SK-N-SH (cell line): ENCODE measurements around the gene FGD3. TPM values are rescaled to one million over a fixed set of nuclear protein-coding genes. Genes with fewer than 3 reads are reported as not detected.

Experiments
- CTCF ChIA-PET: fragments of 300-600, 350-600 bp; formaldehyde crosslinking; extraction: SDS; loops from one replicate; lab custom pipeline; 2021; lab: Yijun Ruan, JAX
- POLR2A ChIA-PET: fragments of 350-600 bp; sonication (Branson Sonifier 250); formaldehyde crosslinking; extraction: SDS; loops from one replicate; lab custom pipeline; 2020; ENCODE audit warnings: antibody characterized with exemption, inconsistent platforms; lab: Yijun Ruan, JAX
- DNase-seq: peaks from one replicate; pipeline ENCODE4 v3.0.0; 2012
- H2AFZ ChIP-seq: fragments of 200-600 bp; sonication (generic); 2 replicates; pipeline ENCODE4 v1.8.1; 2016; ENCODE audit warnings: antibody characterized with exemption, mild to moderate bottlenecking, low read depth
- H3F3A ChIP-seq: fragments of 200-600 bp; sonication (generic); replicated peaks from 2 replicates; pipeline ENCODE3; 2016; ENCODE audit warnings: antibody characterized with exemption, mild to moderate bottlenecking; ENCODE audit not compliant: insufficient read depth
- H3K27ac ChIP-seq, 2 experiments: fragments of 200-500 bp in 1 of 2; fragments of 200-600 bp in 1 of 2; sonication (Bioruptor generic) in 1 of 2; sonication (generic), shearing (Covaris generic) in 1 of 2; 2 replicates each; pipeline versions ENCODE4 v1.5.1 to v1.6.1; 2014 to 2016; ENCODE audit warnings: low read depth in 2 of 2, inconsistent platforms in 1 of 2, low read length in 1 of 2, mild to moderate bottlenecking in 1 of 2, mixed read lengths in 1 of 2
- H3K27me3 ChIP-seq: fragments of 200-600 bp; sonication (generic), shearing (Covaris generic); 2 replicates; pipeline ENCODE4 v1.6.1; 2016; ENCODE audit warnings: mixed run types; ENCODE audit not compliant: insufficient read depth
- H3K36me3 ChIP-seq, 2 experiments: fragments of 200-500 bp in 1 of 2; fragments of 200-600 bp in 1 of 2; sonication (Bioruptor generic) in 1 of 2; sonication (generic) in 1 of 2; replicated peaks in 1 of 2; 2 replicates each; pipeline versions ENCODE3 to v1.5.1; 2014 to 2016; ENCODE audit warnings: low read length in 1 of 2, mild to moderate bottlenecking in 1 of 2; ENCODE audit not compliant: insufficient read depth in 2 of 2, control insufficient read depth in 1 of 2
- H3K4me1 ChIP-seq, 2 experiments: fragments of 200-500 bp in 1 of 2; fragments of 200-600 bp in 1 of 2; sonication (Bioruptor generic) in 1 of 2; sonication (generic), shearing (Covaris generic) in 1 of 2; 2 replicates each; pipeline versions ENCODE4 v1.5.1 to v1.6.1; 2014 to 2016; ENCODE audit warnings: low read depth in 1 of 2, low read length in 1 of 2, mixed run types in 1 of 2; ENCODE audit not compliant: insufficient read depth in 2 of 2, control insufficient read depth in 1 of 2
- H3K4me2 ChIP-seq: fragments of 200-600 bp; sonication (generic), shearing (Covaris generic); 2 replicates; pipeline ENCODE4 v1.6.1; 2017; ENCODE audit warnings: mixed run types
- H3K4me3 ChIP-seq, 2 experiments: fragments of 200-500 bp in 1 of 2; fragments of 200-600 bp in 1 of 2; sonication (Bioruptor generic) in 1 of 2; sonication (generic), shearing (Covaris generic) in 1 of 2; 2 replicates each; pipeline versions ENCODE4 v1.5.1 to v1.8.1; 2014 to 2016; ENCODE audit warnings: low read depth in 2 of 2, inconsistent platforms in 1 of 2, low read length in 1 of 2, mild to moderate bottlenecking in 1 of 2, mixed read lengths in 1 of 2, moderate library complexity in 1 of 2
- H3K79me2 ChIP-seq: fragments of 200-600 bp; sonication (generic); 2 replicates; pipeline ENCODE4 v1.8.1; 2017; ENCODE audit warnings: mild to moderate bottlenecking; ENCODE audit not compliant: insufficient read depth
- H3K9ac ChIP-seq: fragments of 200-600 bp; sonication (generic); 2 replicates; pipeline ENCODE4 v1.6.1; 2017; ENCODE audit warnings: mixed run types
- H3K9me2 ChIP-seq: fragments of 200-600 bp; sonication (generic); 2 replicates; pipeline ENCODE4 v1.6.1; 2017; ENCODE audit warnings: mixed run types
- H3K9me3 ChIP-seq: fragments of 200-600 bp; sonication (generic); 2 replicates; pipeline ENCODE4 v1.6.1; 2017; ENCODE audit warnings: mixed run types, mild to moderate bottlenecking, moderate library complexity
- H4K20me1 ChIP-seq: fragments of 200-600 bp; sonication (generic); 2 replicates; pipeline ENCODE4 v1.6.1; 2017; ENCODE audit warnings: mild to moderate bottlenecking, mixed run types; ENCODE audit not compliant: insufficient read depth
- EP300 ChIP-seq, 2 experiments: IDR thresholded peaks; 2 replicates each; pipeline versions ENCODE4 v1.4.0 to v1.6.1; 2012; ENCODE audit warnings: borderline replicate concordance in 1 of 2, low read depth in 1 of 2, low read length in 1 of 2
- FOSL2 ChIP-seq: IDR thresholded peaks from 2 replicates; pipeline ENCODE4 v1.4.0; 2012; ENCODE audit warnings: low read depth, mild to moderate bottlenecking, moderate library complexity, borderline replicate concordance
- GABPA ChIP-seq: IDR thresholded peaks from 2 replicates; pipeline ENCODE4 v1.4.0; 2012; ENCODE audit warnings: low read depth, mild to moderate bottlenecking
- MXI1 ChIP-seq: IDR thresholded peaks from 2 replicates; pipeline ENCODE4 v1.6.1; 2012; ENCODE audit warnings: mild to moderate bottlenecking, low read depth, low read length, improper control_type of control experiment
- TAF1 ChIP-seq: IDR thresholded peaks from 2 replicates; pipeline ENCODE4 v1.6.1; 2012; ENCODE audit warnings: low read depth, mild to moderate bottlenecking, low read length, moderate library complexity, borderline replicate concordance
- TCF12 ChIP-seq: IDR thresholded peaks from 2 replicates; pipeline ENCODE4 v1.4.0; 2012
- TEAD4 ChIP-seq: IDR thresholded peaks from 2 replicates; pipeline ENCODE4 v1.4.0; 2012; ENCODE audit warnings: mild to moderate bottlenecking, borderline replicate concordance; ENCODE audit not compliant: insufficient read depth
- WGBS: methylation state at CpG from one replicate; pipeline ENCODE4 v1.1.6; 2017; ENCODE audit warnings: low lambda C conversion rate; 5-methylcytosine and 5-hydroxymethylcytosine counted together
- polyA plus RNA-seq, 3 experiments: library from polyadenylated mRNA; depleted of rRNA; stranded (reverse); fragments of >200 nt; gene quantifications; 2 replicates each; pipeline ENCODE4 v1.2.3, GENCODE V29; 2012
- TF ChIP-seq, protein P1 (sequence below): IDR thresholded peaks from 2 replicates; pipeline ENCODE4 v1.4.0; 2012; ENCODE audit warnings: low read depth, borderline replicate concordance
- TF ChIP-seq, protein P2 (sequence below): fragments of 200-600 bp; sonication (generic); IDR thresholded peaks from 2 replicates; pipeline ENCODE4 v1.6.1; 2017; ENCODE audit warnings: antibody characterized with exemption, mild to moderate bottlenecking, moderate library complexity
- TF ChIP-seq, protein P3 (sequence below): IDR thresholded peaks from 2 replicates; pipeline ENCODE4 v1.6.1; 2012; ENCODE audit warnings: mild to moderate bottlenecking, low read depth, low read length, moderate library complexity
- TF ChIP-seq, protein P4 (sequence below): IDR thresholded peaks from 2 replicates; pipeline ENCODE4 v1.4.0; 2012; ENCODE audit warnings: low read depth

The FGD3 gene
- polyA plus RNA-seq, 1 of the 3 experiments (the other 2 are of a cell fraction): not detected

DNA sequence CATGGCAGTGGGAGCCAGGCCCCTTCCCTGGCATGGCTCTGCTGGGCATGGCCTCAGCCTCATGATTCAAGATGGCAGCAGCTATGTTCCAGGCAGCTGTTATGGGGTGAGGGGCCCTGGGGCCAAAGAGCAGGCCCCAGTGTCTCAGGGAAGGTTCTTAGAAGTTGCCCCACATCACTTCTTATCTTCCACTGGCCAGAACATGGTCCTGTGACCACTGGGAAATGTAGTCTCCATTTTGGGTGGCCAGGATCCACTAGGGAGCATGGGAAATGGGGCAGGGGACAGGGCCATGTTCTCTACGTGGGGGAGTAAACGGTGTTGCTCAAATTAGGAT lies 129.4 kb downstream of the FGD3 start:
- 69% methylated on average over 2 of the region's 2 CpGs for WGBS
- TF ChIP-seq, protein P1, sequence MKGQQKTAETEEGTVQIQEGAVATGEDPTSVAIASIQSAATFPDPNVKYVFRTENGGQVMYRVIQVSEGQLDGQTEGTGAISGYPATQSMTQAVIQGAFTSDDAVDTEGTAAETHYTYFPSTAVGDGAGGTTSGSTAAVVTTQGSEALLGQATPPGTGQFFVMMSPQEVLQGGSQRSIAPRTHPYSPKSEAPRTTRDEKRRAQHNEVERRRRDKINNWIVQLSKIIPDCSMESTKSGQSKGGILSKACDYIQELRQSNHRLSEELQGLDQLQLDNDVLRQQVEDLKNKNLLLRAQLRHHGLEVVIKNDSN: no peak
- TF ChIP-seq FOSL2 (no peak), GABPA (no peak), TAF1 (no peak), EP300 (IDR thresholded peaks at IDR 0.05; ENCODE audit: borderline replicate concordance in 1 of 2, low read depth in 1 of 2, low read length in 1 of 2) (no peak), TEAD4 (no peak), TCF12 (no peak), MXI1 (no peak)
- TF ChIP-seq, protein P2, sequence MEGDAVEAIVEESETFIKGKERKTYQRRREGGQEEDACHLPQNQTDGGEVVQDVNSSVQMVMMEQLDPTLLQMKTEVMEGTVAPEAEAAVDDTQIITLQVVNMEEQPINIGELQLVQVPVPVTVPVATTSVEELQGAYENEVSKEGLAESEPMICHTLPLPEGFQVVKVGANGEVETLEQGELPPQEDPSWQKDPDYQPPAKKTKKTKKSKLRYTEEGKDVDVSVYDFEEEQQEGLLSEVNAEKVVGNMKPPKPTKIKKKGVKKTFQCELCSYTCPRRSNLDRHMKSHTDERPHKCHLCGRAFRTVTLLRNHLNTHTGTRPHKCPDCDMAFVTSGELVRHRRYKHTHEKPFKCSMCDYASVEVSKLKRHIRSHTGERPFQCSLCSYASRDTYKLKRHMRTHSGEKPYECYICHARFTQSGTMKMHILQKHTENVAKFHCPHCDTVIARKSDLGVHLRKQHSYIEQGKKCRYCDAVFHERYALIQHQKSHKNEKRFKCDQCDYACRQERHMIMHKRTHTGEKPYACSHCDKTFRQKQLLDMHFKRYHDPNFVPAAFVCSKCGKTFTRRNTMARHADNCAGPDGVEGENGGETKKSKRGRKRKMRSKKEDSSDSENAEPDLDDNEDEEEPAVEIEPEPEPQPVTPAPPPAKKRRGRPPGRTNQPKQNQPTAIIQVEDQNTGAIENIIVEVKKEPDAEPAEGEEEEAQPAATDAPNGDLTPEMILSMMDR: no peak
- TF ChIP-seq, protein P3, sequence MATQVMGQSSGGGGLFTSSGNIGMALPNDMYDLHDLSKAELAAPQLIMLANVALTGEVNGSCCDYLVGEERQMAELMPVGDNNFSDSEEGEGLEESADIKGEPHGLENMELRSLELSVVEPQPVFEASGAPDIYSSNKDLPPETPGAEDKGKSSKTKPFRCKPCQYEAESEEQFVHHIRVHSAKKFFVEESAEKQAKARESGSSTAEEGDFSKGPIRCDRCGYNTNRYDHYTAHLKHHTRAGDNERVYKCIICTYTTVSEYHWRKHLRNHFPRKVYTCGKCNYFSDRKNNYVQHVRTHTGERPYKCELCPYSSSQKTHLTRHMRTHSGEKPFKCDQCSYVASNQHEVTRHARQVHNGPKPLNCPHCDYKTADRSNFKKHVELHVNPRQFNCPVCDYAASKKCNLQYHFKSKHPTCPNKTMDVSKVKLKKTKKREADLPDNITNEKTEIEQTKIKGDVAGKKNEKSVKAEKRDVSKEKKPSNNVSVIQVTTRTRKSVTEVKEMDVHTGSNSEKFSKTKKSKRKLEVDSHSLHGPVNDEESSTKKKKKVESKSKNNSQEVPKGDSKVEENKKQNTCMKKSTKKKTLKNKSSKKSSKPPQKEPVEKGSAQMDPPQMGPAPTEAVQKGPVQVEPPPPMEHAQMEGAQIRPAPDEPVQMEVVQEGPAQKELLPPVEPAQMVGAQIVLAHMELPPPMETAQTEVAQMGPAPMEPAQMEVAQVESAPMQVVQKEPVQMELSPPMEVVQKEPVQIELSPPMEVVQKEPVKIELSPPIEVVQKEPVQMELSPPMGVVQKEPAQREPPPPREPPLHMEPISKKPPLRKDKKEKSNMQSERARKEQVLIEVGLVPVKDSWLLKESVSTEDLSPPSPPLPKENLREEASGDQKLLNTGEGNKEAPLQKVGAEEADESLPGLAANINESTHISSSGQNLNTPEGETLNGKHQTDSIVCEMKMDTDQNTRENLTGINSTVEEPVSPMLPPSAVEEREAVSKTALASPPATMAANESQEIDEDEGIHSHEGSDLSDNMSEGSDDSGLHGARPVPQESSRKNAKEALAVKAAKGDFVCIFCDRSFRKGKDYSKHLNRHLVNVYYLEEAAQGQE: no peak
- TF ChIP-seq, protein P4, sequence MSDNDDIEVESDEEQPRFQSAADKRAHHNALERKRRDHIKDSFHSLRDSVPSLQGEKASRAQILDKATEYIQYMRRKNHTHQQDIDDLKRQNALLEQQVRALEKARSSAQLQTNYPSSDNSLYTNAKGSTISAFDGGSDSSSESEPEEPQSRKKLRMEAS: no peak
- H3K27ac ChIP-seq: no peak overlapping the region

More for the DNA sequence above, 129.4 kb downstream of the FGD3 start:
- POLR2A ChIA-PET: no interaction called here
- H4K20me1 ChIP-seq: no peaks in the 10 kb centered on the region
- no peaks in the 10 kb centered on the region for H3K9me2 ChIP-seq
- peaks cover 0 to 20% of the 10 kb centered on the region in 2 experiments; a peak in 1 of 4 replicates for H3K4me1 ChIP-seq
- no peak overlapping the region for H3K9ac ChIP-seq
- H3K27me3 ChIP-seq: no peaks in the 10 kb centered on the region
- H3K4me3 ChIP-seq: no peak overlapping the region
- no peaks in the 10 kb centered on the region for H3F3A ChIP-seq
- no peak overlapping the region for H3K4me2 ChIP-seq
- H3K36me3 ChIP-seq: no peaks in the 10 kb centered on the region
- H3K79me2 ChIP-seq: no peaks in the 10 kb centered on the region
- no peaks in the 10 kb centered on the region for H3K9me3 ChIP-seq
- CTCF ChIA-PET: interaction anchor here (1.4 kb wide), 1 partner anchor 32 kb away, joined by 4 read pairs; no protein-coding TSS in a partner anchor
- H2AFZ ChIP-seq: no peak overlapping the region
- no peak for DNase-seq
